ENCODE measurements around the gene ALG9. TPM values are rescaled to one million over a fixed set of nuclear protein-coding genes. Genes with fewer than 3 reads are reported as not detected.

ALG9 gene
- total RNA-seq, 1 donor from 2014 or later: 24.9 TPM

DNA sequence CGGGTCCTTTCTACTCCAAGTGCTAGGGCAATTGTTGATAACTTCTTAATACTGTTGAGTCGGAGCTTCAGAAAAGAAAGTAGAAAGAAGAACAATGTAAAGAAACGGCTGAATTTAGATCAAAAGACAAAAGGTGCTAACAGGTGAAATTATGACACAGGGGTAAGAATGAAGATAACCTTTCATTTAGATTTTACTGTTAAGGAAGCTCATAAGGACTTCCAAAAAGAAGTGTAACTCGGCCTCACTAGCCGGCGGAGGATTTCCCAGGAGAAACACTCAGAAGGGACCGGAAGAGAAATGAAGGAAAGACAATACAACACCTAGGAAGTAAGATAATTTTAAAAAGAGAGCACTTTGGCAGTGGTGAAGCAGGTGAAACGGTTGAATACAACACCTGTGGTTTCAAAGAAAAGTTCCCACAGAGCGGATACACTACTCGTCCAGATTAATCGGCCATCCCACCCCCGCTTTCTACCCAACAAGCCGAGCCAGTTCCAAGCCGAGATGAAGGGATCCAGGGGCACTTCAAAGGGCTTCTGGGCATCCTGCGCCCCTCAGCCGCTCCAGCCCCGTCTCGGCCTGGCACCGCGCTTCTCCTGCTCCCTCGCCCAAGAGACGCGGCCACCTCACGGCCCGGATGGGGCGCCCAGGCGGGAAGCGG, 105.9 kb downstream of the ALG9 start:
- no peaks in the 10 kb centered on the region for H3K9me3 Mint-ChIP-seq (ENCODE audit: unreplicated experiment)
- peak overlapping the region; percentile 81 for H3K27ac ChIP-seq (ENCODE audit: low read depth, low read length)

DNA sequence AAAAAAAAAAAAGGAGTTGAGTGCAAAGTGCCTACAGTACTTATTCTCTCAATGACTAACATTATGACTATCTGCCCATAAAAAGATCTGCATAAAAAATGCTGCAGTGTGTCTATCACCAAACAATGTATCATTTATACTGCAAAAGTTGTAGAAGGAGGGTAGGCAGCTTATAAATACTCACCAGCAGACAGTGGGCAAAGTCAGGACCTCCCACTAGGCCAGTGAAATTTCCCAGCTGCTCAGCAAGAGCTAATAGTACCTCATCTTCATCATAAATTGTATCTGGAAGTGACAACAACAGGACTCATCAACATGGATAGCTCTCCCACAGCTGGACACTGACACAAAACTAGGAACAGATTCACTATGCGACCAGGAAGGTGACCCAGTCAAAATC, 106.8 kb downstream of the ALG9 start:
- Histone ChIP-seq H3K79me2 (ENCODE audit: insufficient read depth, low read length) (peaks cover 49% of the 10 kb centered on the region), H3K9ac (ENCODE audit: low read length) (peak overlapping the region; percentile 91), H3K4me3 (ENCODE audit: insufficient read depth, low read depth, low read length) (peak overlapping the region; percentile 92), H3K27me3 (ENCODE audit: insufficient read depth, low read length) (no peaks in the 10 kb centered on the region), H3K36me3 (ENCODE audit: insufficient read depth, low read length) (peaks cover 26% of the 10 kb centered on the region), H3K4me2 (ENCODE audit: low read length) (peak overlapping the region; percentile 91), H3K9me3 (ENCODE audit: insufficient read depth, low read depth, low read length) (no peaks in the 10 kb centered on the region), H2AFZ (ENCODE audit: low read depth, low read length) (no peak overlapping the region), H3K27ac (ENCODE audit: low read depth, low read length) (no peak overlapping the region), H4K20me1 (ENCODE audit: insufficient read depth, low read length) (peaks cover 25% of the 10 kb centered on the region), H3K4me1 (ENCODE audit: insufficient read depth, low read length) (peaks cover 10% of the 10 kb centered on the region)
- Mint-ChIP-seq H3K4me1 (ENCODE audit: low read depth, unreplicated experiment) (peaks cover 24% of the 10 kb centered on the region), H3K27ac (ENCODE audit: unreplicated experiment) (no peak overlapping the region), H3K27me3 (ENCODE audit: low read depth, unreplicated experiment) (no peaks in the 10 kb centered on the region), H3K4me3 (ENCODE audit: unreplicated experiment) (peak overlapping the region; percentile 94), H3K9me3 (ENCODE audit: unreplicated experiment) (no peaks in the 10 kb centered on the region), H3K36me3 (ENCODE audit: low read depth, unreplicated experiment) (peaks cover 2% of the 10 kb centered on the region)
- DNase-seq (ENCODE audit: low read depth) (no peak), FAIRE-seq (no peak)
- TF ChIP-seq, protein P1, sequence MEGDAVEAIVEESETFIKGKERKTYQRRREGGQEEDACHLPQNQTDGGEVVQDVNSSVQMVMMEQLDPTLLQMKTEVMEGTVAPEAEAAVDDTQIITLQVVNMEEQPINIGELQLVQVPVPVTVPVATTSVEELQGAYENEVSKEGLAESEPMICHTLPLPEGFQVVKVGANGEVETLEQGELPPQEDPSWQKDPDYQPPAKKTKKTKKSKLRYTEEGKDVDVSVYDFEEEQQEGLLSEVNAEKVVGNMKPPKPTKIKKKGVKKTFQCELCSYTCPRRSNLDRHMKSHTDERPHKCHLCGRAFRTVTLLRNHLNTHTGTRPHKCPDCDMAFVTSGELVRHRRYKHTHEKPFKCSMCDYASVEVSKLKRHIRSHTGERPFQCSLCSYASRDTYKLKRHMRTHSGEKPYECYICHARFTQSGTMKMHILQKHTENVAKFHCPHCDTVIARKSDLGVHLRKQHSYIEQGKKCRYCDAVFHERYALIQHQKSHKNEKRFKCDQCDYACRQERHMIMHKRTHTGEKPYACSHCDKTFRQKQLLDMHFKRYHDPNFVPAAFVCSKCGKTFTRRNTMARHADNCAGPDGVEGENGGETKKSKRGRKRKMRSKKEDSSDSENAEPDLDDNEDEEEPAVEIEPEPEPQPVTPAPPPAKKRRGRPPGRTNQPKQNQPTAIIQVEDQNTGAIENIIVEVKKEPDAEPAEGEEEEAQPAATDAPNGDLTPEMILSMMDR (IDR thresholded peaks at IDR 0.05; ENCODE audit: insufficient read depth, low read depth, low read length): no peak
- no peak for TF ChIP-seq EZH2 (IDR thresholded peaks at IDR 0.05; ENCODE audit: insufficient read depth, low read length)

More for the DNA sequence above, 105.9 kb downstream of the ALG9 start:
- Histone ChIP-seq H3K4me3 (ENCODE audit: insufficient read depth, low read depth, low read length) (peak overlapping the region; percentile 92), H3K79me2 (ENCODE audit: insufficient read depth, low read length) (peaks cover 49% of the 10 kb centered on the region), H3K4me2 (ENCODE audit: low read length) (peak overlapping the region; percentile 91), H2AFZ (ENCODE audit: low read depth, low read length) (peak overlapping the region; percentile 86), H4K20me1 (ENCODE audit: insufficient read depth, low read length) (peaks cover 25% of the 10 kb centered on the region), H3K9ac (ENCODE audit: low read length) (peak overlapping the region; percentile 91), H3K36me3 (ENCODE audit: insufficient read depth, low read length) (peaks cover 22% of the 10 kb centered on the region), H3K4me1 (ENCODE audit: insufficient read depth, low read length) (peaks cover 10% of the 10 kb centered on the region), H3K9me3 (ENCODE audit: insufficient read depth, low read depth, low read length) (no peaks in the 10 kb centered on the region), H3K27me3 (ENCODE audit: insufficient read depth, low read length) (no peaks in the 10 kb centered on the region)
- no peaks in the 10 kb centered on the region for H3K27me3 Mint-ChIP-seq (ENCODE audit: low read depth, unreplicated experiment)
- H3K4me3 Mint-ChIP-seq (ENCODE audit: unreplicated experiment): peak overlapping the region; percentile 94
- H3K27ac Mint-ChIP-seq (ENCODE audit: unreplicated experiment): peak overlapping the region; percentile 63
- peaks cover 21% of the 10 kb centered on the region for H3K4me1 Mint-ChIP-seq (ENCODE audit: low read depth, unreplicated experiment)
- TF ChIP-seq, protein P1 (IDR thresholded peaks at IDR 0.05; ENCODE audit: insufficient read depth, low read depth, low read length): no peak
- TF ChIP-seq EZH2 (IDR thresholded peaks at IDR 0.05; ENCODE audit: insufficient read depth, low read length): no peak
- FAIRE-seq (no peak), DNase-seq (ENCODE audit: low read depth) (no peak)
- no peaks in the 10 kb centered on the region for H3K36me3 Mint-ChIP-seq (ENCODE audit: low read depth, unreplicated experiment)
